Activated naive CD8-positive, alpha-beta T cell treated with anti-CD3 and anti-CD28 coated beads, Interleukin-2, amount 50 U/mL, for 16 hours (primary cell): ENCODE measurements around the gene FOXS1.
"Not testable (repeated sequence)": the region's sequence is repeated elsewhere in the genome, so short reads cannot be mapped to it uniquely, and the experiment has no call there.

ENCODE experiments used
- DNase-seq: peaks from one replicate; pipeline ENCODE4 v3.0.0-alpha.2; 2020; ENCODE audit warnings: low read depth, low spot score

FOXS1 gene

GRCh38 chr20:31823360-31824124, 21.9 kb downstream of the FOXS1 start:
- DNase-seq, result no peak

GRCh38 chr20:31822421-31823330, 22.7 kb downstream of the FOXS1 start:
- DNase-seq, result peak; percentile 61

DNA sequence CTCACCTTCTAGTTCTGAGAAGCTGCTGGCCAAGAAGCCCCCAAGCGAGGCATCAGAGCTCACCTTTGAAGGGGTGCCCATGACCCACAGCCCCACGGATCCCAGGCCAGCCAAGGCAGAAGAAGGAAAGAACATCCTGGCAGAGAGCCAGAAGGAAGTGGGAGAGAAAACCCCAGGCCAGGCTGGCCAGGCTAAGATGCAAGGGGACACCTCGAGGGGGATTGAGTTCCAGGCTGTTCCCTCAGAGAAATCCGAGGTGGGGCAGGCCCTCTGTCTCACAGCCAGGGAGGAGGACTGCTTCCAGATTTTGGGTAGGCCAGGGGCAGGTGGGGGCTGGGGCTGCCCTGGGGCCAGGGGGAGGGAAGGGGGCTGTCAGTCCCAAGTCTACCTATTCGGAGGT, 24.0 kb downstream of the FOXS1 start:
- no peak for DNase-seq

DNA sequence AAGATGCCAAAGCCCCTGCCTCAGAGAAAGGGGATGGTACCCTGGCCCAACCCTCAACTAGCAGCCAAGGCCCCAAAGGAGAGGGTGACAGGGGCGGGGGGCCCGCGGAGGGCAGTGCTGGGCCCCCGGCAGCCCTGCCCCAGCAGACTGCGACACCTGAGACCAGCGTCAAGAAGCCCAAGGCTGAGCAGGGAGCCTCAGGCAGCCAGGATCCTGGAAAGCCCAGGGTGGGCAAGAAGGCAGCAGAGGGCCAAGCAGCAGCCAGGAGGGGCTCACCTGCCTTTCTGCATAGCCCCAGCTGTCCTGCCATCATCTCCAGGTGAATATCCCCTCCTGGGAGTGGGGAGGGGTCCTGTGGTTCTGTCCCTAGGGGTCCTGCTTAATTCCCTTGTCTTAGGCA, 25.2 kb downstream of the FOXS1 start:
- DNase-seq, result no peak

DNA sequence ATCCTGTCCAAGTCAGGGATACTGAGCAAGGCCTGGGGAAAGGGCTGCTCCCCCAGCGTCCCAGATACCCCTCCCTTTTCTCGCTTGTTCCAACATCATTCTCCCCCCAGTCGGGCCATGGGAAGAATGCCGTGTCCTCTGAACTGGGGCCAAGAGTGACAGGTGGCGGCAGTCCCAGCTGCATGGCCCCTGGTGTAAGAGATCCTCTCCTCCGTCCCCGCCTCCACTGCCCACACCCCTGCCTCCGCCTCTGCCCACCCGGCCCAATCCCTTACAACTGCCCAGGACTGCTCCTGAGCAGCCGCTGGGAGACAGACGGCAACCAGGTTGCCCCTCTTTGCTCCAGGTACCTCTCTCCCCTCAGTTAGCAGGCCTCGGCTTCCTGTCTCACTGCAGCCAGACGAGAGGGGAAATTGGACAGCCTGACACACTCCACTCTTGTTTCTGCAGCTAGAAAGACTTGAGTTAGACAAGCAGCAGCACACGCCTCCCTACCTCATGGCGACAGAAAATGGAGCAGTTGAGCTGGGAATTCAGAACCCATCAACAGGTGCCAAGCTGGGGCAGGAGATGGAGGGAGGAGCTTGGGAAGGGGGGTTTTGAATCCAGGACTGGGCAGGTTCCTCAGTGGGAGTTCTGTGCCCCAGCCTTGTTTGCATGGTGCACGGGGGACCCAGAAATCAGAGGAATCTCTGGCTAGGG, 26.2 kb downstream of the FOXS1 start, which contains the start of gene MYLK2:
Gene MYLK2 (plus strand): TSS at position 274 of the 702 bp plus-strand sequence. CDS start 225 bp downstream, at position 499.
- DNase-seq, result no peak

DNA sequence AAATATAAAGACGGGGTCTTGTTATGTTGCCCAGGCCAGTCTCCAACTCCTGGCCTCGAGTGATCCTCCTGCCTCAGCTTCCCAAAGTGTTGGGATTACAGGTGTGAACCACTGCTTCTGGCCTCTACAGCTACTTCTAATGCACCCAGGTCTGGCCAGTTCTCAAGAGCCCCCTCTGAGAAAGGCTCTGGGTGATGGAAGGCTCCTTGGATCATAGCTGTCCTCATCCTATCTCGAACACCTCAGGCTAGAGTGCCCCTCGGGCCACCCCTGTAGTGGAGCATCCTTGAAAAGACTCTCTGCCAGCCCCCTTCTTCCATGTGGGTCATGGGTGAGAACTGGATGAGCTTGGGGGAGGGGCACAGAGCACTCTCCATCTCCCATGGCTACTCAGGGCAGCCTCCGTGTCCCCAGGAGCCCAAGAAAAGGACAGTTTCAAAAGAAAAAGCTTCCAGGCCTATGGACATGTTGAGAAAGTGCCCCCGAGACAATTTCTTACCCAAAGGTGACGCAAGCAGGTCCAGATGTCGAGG, 27.0 kb downstream of the FOXS1 start:
- DNase-seq, result no peak

GRCh38 chr20:31817461-31817860, 27.9 kb downstream of the FOXS1 start:
- no peak for DNase-seq

- no peak for DNase-seq
These were observed 29.2 kb downstream of the FOXS1 start for GRCh38 chr20:31816221-31816620.

GRCh38 chr20:31815408-31816188, 29.8 kb downstream of the FOXS1 start:
- DNase-seq, result no peak

GRCh38 chr20:31814142-31814541, 31.3 kb downstream of the FOXS1 start:
- not testable (repeated sequence) for DNase-seq

GRCh38 chr20:31813611-31814010, 31.8 kb downstream of the FOXS1 start:
- DNase-seq, result no peak

- DNase-seq, result no peak
These were observed 33.3 kb downstream of the FOXS1 start for GRCh38 chr20:31811796-31812728.

DNA sequence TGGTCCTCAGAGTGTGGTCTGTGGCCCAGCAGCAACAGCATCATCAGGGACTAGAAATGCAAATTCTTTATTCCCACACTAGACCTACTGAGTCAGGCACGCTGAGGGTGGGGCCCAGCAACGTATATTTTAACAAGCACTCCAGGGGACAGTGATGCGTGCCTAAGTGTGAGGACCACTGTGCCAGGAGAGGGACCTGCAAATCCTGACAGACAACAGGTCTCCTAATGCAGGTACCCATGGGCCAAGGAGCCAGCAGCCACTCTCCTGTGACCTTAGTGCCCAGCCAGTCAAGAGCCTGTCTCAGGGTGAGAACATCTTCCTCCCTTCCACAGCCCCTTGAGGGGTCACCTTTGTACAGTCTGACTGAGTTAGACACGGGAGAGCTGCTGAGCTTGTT, 34.2 kb downstream of the FOXS1 start:
- DNase-seq, result no peak

DNA sequence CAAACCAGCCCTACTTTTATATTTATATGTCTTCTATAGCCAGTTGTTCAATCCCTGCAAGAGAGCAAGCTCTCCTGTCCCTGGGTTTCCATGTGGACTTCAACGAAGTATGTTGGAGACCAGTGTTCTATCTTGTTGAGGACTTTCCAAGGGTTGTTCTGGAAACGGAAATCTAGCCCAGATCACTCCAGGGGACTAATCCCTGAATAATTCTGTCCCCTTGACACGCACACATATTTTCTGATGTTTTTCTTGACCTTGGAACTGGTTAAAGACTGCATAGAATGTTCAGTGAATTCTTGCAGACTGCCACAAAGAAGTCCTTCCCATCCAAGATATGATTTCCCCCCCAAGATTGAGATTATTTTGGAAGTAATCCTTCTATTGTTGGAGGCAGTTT, 35.7 kb downstream of the FOXS1 start:
- no peak for DNase-seq

DNA sequence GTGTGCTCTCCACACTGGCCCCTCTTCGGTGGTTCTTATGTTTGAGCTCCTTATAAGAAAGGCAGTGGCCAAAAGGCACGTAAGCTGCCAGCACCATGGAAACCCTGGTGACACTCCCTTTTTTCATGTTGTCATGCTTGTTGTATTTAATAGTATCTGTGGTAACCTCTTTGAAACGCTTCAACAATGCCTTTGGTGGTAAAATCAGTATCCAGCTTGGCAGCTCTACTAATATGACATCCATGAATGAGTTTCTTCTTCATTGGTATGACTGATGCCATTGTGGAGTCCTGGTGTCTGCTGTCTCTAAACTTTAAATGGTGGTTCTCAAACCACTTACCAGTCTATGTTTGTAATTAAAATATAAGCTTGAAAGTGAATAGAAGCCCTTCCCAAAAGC, 36.9 kb downstream of the FOXS1 start:
- no peak for DNase-seq

DNA sequence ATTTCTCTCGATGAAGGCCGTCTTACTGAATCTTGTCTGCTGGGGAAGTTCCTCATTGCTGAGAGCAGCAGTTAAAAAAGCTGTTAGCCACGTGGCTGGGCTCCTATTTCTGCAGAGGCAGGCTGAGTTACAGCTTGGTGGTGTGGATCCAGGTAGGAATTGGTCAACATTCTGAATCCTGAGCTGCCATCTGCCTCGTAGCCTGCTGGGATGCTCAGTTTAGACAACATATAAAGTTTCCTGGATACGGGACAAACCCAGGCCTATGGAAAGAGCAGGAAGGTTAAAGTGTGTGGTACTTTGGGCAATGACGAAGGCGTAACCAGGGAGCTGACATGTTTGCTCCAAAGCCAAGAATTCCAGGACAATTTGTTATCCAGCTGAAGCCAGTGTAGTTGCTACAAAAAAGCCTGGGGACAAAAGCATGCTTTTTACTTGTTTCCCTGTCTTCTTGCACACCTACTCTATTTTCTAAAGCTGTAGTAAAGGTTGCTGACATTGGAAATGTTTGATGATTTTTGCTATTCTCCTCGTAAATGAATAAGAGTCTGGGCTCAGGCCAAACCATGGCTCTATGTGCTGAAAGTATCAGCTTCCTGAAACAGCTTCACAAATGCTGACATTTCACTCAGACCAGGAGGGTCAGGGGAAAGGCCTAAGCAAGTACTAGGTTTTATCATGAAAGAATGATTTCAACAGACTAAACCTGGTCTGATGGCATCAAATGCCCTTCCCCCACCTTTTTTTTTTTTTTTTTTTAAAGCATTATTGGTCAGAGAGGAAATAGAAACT, 38.6 kb downstream of the FOXS1 start:
- DNase-seq, result no peak

DNA sequence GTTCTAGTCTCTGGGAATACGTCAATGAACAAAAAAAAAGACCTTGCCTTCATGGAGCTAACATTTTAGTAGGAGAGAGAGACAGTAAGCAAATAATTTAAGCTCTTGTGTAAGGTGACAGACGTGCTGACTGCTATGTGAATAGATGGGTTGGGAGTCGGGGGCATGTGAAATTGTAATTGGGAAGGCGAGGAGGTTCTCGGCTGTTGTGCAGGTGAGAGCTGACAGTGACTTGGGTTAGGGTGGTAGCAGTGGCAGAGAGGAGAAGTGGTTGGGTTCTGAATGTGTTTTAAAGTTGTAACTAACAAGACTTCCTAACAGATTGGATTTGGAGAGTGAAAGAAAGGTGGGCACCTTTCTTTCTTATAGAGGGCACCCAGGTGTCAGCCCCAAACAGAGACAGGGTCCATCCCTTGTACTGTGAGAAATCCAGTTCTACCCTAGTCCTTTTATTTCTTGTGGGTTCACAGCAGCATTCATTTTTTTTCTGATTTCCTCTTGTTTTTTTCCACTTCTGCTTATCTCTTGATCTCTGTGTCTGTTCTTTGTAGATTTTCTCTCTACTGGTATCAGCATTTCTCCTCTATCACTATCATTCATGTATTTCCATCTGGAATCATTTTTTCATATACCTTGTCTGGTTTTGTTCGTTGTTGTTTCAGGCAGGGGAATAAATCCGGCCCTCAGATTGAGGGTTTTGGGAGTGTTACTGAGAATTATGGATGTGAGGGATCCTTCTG, 41.7 kb downstream of the FOXS1 start:
- DNase-seq, result no peak

GRCh38 chr20:31801508-31801907, 43.9 kb downstream of the FOXS1 start:
- DNase-seq, result no peak
